Calu3 (cell line): ENCODE data around the gene MIER1. TPM values are rescaled to one million over a fixed set of nuclear protein-coding genes. Genes with fewer than 3 reads are reported as not detected.

Source experiments
- BruUV-seq: library from RNA; stranded (reverse); fragments of 400-500 nt; replicated peaks from 2 replicates; lab custom pipeline; 2021; lab: Mats Ljungman, UMichigan
- CTCF ChIA-PET: fragments of 300-600 bp; sonication (Branson Sonifier 250); formaldehyde crosslinking; loops from one replicate; lab custom pipeline; 2022; ENCODE audit warnings: antibody characterized with exemption; lab: Charles Lee
- DNase-seq: peaks from one replicate; pipeline ENCODE4 v3.0.0; 2022
- H3K27ac Mint-ChIP-seq: one replicate; pipeline ENCODE4 v1.8.0; 2022; ENCODE audit warnings: mixed read lengths; ENCODE audit not compliant: unreplicated experiment
- H3K27me3 Mint-ChIP-seq: one replicate; pipeline ENCODE4 v1.8.0; 2022; ENCODE audit warnings: mixed read lengths; ENCODE audit not compliant: unreplicated experiment
- H3K36me3 Mint-ChIP-seq: one replicate; pipeline ENCODE4 v1.8.0; 2022; ENCODE audit warnings: mild to moderate bottlenecking, moderate library complexity, mixed read lengths; ENCODE audit not compliant: insufficient read depth, unreplicated experiment
- H3K4me1 Mint-ChIP-seq: one replicate; pipeline ENCODE4 v1.8.0; 2022; ENCODE audit warnings: mild to moderate bottlenecking, low read depth, mixed read lengths; ENCODE audit not compliant: unreplicated experiment
- H3K4me3 Mint-ChIP-seq: one replicate; pipeline ENCODE4 v1.8.0; 2022; ENCODE audit warnings: mild to moderate bottlenecking, low read depth, moderate library complexity, mixed read lengths; ENCODE audit not compliant: unreplicated experiment
- H3K9me3 Mint-ChIP-seq: one replicate; pipeline ENCODE4 v1.8.0; 2022; ENCODE audit warnings: low read depth, mixed read lengths; ENCODE audit not compliant: unreplicated experiment
- intact Hi-C: fragments of 100-400 bp; cut with micrococcal nuclease; formaldehyde crosslinking; loops from one replicate; pipeline ENCODE4 v1.10.0; 2022; ENCODE audit not compliant: unreplicated experiment
- total RNA-seq: library from RNA; stranded (reverse); gene quantifications from 2 replicates; pipeline ENCODE4 v1.2.3, GENCODE V29; 2022
- TF ChIP-seq, protein P1 (sequence below): fragments of 200-600 bp; IDR thresholded peaks from one replicate; pipeline ENCODE4 v1.8.0; 2022; ENCODE audit warnings: antibody characterized with exemption; ENCODE audit not compliant: unreplicated experiment

Gene MIER1
- total RNA-seq, 1 experiment from 2014 or later, result 27.4 TPM

DNA sequence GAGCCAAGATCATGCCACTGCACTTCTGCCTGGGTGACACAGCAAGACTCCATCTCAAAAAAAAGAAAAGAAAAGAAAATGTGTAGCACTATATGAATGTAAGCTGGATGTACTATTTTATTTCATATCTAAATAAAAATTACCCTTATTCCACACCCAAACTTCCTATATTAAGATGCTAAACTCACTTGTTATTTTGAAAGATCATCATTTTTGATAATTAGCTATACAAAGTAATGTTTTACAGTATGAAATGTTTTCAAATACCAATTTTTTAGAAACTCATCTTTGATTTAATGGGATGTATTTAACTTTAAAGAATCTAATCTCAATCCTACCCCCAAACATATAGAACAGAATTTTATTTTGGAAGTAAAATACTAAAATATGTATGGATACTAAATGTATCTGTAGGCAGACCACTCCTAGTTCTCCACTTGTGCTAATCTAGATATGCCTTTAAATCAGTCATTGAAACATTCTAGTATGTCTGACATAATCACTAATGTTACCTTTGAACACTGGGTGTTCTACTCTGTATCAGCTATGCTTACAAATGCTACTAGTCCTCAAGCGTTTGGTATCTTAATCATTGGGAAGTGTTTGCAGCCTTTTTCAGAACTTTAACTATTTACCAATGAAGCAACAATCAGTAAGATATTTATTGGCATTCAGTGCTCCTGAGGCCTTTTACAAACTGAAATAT is 12.9 kb downstream of the MIER1 start:
- H3K9me3 Mint-ChIP-seq, result no peaks in the 10 kb centered on the region
- TF ChIP-seq, protein P1, sequence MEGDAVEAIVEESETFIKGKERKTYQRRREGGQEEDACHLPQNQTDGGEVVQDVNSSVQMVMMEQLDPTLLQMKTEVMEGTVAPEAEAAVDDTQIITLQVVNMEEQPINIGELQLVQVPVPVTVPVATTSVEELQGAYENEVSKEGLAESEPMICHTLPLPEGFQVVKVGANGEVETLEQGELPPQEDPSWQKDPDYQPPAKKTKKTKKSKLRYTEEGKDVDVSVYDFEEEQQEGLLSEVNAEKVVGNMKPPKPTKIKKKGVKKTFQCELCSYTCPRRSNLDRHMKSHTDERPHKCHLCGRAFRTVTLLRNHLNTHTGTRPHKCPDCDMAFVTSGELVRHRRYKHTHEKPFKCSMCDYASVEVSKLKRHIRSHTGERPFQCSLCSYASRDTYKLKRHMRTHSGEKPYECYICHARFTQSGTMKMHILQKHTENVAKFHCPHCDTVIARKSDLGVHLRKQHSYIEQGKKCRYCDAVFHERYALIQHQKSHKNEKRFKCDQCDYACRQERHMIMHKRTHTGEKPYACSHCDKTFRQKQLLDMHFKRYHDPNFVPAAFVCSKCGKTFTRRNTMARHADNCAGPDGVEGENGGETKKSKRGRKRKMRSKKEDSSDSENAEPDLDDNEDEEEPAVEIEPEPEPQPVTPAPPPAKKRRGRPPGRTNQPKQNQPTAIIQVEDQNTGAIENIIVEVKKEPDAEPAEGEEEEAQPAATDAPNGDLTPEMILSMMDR, result no peak
- CTCF ChIA-PET, result interaction anchor here (0.6 to 1.3 kb wide), 3 partner anchors 10 to 1004 kb away, joined by 3 to 5 read pairs (median 4); no protein-coding TSS in a partner anchor
- intact Hi-C loops, result loop anchor here (10.0 kb wide), 1 partner anchor 497 kb away; the partner anchor contains the start of gene SERBP1
- H3K27me3 Mint-ChIP-seq, result no peaks in the 10 kb centered on the region
- no peak for DNase-seq
- no peak overlapping the region for H3K4me3 Mint-ChIP-seq
- BruUV-seq, result no TSS peak
- H3K4me1 Mint-ChIP-seq, result peaks cover 27% of the 10 kb centered on the region
- H3K36me3 Mint-ChIP-seq, result peaks cover 27% of the 10 kb centered on the region
- H3K27ac Mint-ChIP-seq, result no peak overlapping the region

DNA sequence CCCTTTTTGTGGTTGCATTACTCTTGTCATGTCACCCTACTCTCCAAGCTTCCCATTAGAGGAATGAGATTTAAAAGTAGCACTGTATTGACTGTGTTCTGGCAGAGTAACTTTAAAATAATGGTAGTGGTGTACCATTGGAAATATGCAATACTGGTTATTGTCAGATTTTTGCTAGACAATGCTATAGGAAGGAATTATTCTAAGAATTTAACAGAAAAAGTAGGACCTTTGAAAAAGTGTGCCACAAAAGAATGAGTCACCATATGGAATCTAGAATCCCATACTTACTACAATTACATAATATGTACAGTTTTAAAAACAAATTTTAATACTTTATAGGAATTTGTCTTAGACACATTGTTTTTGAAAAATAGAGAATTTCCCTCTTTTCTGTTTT is 13.8 kb downstream of the MIER1 start:
- CTCF ChIA-PET, result interaction anchor here (0.7 to 1.3 kb wide), 2 partner anchors 11 to 73 kb away, joined by 3 to 5 read pairs; no protein-coding TSS in a partner anchor
- no peak overlapping the region for H3K27ac Mint-ChIP-seq
- H3K4me1 Mint-ChIP-seq, result peaks cover 33% of the 10 kb centered on the region
- intact Hi-C loops, result loop anchor here (10.0 kb wide), 1 partner anchor 496 kb away; the partner anchor contains the start of gene SERBP1
- H3K27me3 Mint-ChIP-seq, result no peaks in the 10 kb centered on the region
- no peaks in the 10 kb centered on the region for H3K9me3 Mint-ChIP-seq
- no TSS peak for BruUV-seq
- DNase-seq, result no peak
- H3K36me3 Mint-ChIP-seq, result peaks cover 20% of the 10 kb centered on the region
- no peak overlapping the region for H3K4me3 Mint-ChIP-seq
- TF ChIP-seq, protein P1, result no peak

GRCh38 chr1:66940981-66941380 is 16.2 kb downstream of the MIER1 start:
- Mint-ChIP-seq H3K27me3 (no peaks in the 10 kb centered on the region), H3K4me3 (no peak overlapping the region), H3K36me3 (peaks cover 18% of the 10 kb centered on the region), H3K4me1 (peaks cover 53% of the 10 kb centered on the region), H3K27ac (no peak overlapping the region), H3K9me3 (no peaks in the 10 kb centered on the region)
- BruUV-seq, result no TSS peak
- CTCF ChIA-PET, result no interaction called here
- intact Hi-C loops, result no loop called here
- DNase-seq, result no peak
- TF ChIP-seq, protein P1, result no peak

DNA sequence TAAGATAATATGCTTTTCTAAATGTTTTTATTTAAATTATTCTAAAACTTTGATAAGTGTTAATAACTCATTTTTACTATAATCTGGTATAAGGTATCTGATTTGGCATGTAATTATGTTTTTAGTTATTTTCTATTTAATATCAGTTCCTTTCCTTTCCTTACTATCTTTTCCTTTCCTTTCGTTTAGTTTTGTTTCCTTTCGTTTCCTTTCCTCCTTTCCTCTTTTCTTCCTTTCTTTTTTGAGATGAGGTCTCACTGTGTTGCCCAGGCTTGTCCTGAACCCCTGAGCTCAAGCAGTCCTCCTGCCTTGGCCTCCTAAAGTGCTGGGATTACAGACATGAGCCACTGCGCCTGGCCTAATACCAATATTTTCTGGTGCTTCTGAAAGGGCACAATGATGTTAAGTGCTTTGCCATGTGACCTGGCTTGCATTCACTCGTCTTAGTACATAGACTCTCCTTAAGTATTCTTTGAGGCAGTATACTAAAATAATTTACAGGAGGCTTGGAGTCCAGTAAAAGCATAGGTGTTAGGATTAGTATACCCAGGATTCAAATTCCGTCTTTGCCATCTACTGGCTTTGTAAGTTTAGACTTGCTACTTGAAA is 18.7 kb downstream of the MIER1 start:
- peaks cover 29% of the 10 kb centered on the region for H3K36me3 Mint-ChIP-seq
- no peak overlapping the region for H3K4me3 Mint-ChIP-seq
- H3K4me1 Mint-ChIP-seq, result peaks cover 64% of the 10 kb centered on the region
- TF ChIP-seq, protein P1, result no peak
- no TSS peak for BruUV-seq
- intact Hi-C loops, result no loop called here
- CTCF ChIA-PET, result interaction anchor here (0.7 kb wide), 1 partner anchor 36 kb away, joined by 3 read pairs; no protein-coding TSS in a partner anchor
- H3K27ac Mint-ChIP-seq, result peak overlapping the region; percentile 28
- no peaks in the 10 kb centered on the region for H3K27me3 Mint-ChIP-seq
- H3K9me3 Mint-ChIP-seq, result no peaks in the 10 kb centered on the region
- DNase-seq, result no peak
